Fibroblast of pulmonary artery (primary cell): ENCODE data around the gene MEGF6.
"Not testable (repeated sequence)": the region's sequence is repeated elsewhere in the genome, so short reads cannot be mapped to it uniquely, and the experiment has no call there.

Experiments
- DNase-seq: peaks from one replicate; pipeline ENCODE4 v3.0.0-alpha.2; 2010; ENCODE audit warnings: low read depth
- H3K4me3 ChIP-seq: replicated peaks from 2 replicates; pipeline ENCODE4 v1.5.1; 2011; ENCODE audit warnings: low read depth, mild to moderate bottlenecking, control low read depth, low read length, moderate library complexity
- CTCF ChIP-seq: IDR thresholded peaks from 2 replicates; pipeline ENCODE4 v1.5.1; 2011; ENCODE audit warnings: mild to moderate bottlenecking, control low read depth, low read length, inconsistent platforms; ENCODE audit errors: missing control alignments

The MEGF6 gene

GRCh38 chr1:3627515-3628253 is 16.4 kb upstream of the MEGF6 start:
- DNase-seq, result no peak
- no peak overlapping the region for H3K4me3 ChIP-seq
- TF ChIP-seq CTCF, result no peak

- DNase-seq, result no peak
- H3K4me3 ChIP-seq, result peak overlapping the region; percentile 91
- no peak for TF ChIP-seq CTCF
These were observed 14.7 kb upstream of the MEGF6 start for GRCh38 chr1:3626025-3626424.

- DNase-seq, result peak; percentile 61
- peak overlapping the region; percentile 91 for H3K4me3 ChIP-seq
- no peak for TF ChIP-seq CTCF
These were observed 14.0 kb upstream of the MEGF6 start for GRCh38 chr1:3625151-3625907.

- peak within 1 kb of the TSS; percentile 91 for H3K4me3 ChIP-seq
- DNase-seq, result peak; percentile 94
- no peak for TF ChIP-seq CTCF
These were observed 13.2 kb upstream of the MEGF6 start, which contains the start of gene TPRG1L for GRCh38 chr1:3624200-3625136. TSS of gene TPRG1L (plus strand) at chr1:3625015. CDS start at chr1:3625073, 58 bp downstream.

GRCh38 chr1:3623441-3624199 is 12.3 kb upstream of the MEGF6 start:
- no peak for DNase-seq
- peak overlapping the region; percentile 91 for H3K4me3 ChIP-seq
- no peak for TF ChIP-seq CTCF

- DNase-seq, H3K4me3 ChIP-seq: not testable (repeated sequence)
These were observed 10.8 kb upstream of the MEGF6 start for GRCh38 chr1:3622102-3622501.
